GM19463 (cell line): Measurements from ENCODE around the gene RASL10B.
"Not testable (repeated sequence)": the region's sequence is repeated elsewhere in the genome, so short reads cannot be mapped to it uniquely, and the experiment has no call there.

Experiments used
- ATAC-seq: cut with Tn5 transposase; IDR thresholded peaks from one replicate; pipeline ENCODE4 v1.9.1; 2021; ENCODE audit warnings: mild to moderate bottlenecking, moderate library complexity; ENCODE audit not compliant: unreplicated experiment

RASL10B gene, protein sequence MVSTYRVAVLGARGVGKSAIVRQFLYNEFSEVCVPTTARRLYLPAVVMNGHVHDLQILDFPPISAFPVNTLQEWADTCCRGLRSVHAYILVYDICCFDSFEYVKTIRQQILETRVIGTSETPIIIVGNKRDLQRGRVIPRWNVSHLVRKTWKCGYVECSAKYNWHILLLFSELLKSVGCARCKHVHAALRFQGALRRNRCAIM

DNA sequence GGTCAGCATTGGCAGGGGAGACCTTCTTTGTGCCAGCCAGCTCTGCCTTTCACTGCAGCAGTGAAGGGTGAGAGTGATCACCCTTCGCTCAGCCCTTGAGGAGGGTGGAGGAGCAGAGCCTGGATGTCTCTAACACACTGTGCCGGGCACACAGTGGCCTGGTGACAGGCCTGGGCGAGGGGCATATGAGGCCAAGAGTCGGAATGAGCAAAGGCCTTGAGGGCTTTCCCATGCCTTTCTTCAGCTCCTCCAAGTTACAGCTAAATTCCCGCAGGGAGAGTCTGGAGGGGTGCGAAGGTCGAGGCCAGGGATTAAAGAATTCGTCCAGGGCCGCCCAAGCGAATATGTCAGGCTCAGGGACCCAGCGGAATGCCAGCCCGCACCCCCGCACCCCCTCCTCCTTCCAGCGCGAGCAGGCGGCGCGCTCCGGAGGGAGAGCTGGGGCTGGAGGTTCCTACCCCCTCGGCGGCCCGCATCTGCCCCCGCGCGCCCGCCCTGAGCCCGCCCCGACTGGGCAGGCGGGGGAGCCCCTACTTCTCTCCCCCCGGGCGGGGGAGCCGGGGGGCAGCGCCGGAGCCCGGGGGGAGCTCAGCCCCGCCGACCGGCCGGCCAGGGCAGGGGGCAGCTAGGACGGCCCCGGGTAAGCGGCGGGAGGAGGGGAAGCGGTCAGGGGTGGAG, at the start of gene RASL10B:
TSS of gene RASL10B (plus strand) at position 401 of the 678 bp plus-strand sequence. CDS start 3,546 bp downstream, outside the sequence.
- no peak for ATAC-seq

DNA sequence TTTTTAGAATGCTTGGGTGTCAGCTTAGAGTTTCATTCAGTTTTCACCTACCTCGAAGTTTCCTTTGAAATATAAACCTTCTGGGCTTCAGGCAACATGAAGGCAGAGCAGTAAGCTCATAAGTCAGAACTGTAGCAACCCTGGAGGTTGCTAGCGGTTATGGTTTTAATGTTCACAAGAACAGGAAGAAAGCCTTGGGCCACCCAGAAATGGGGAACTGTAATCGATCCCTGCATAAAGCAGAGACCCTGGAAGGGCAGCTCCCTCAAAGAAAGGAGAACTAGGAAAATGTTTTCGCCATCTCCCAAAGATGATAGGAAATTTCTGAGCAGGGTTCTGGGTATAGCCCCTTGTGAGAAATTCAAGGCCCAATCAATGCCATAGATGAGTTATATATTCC, 47.8 kb upstream of the RASL10B start:
- no peak for ATAC-seq

DNA sequence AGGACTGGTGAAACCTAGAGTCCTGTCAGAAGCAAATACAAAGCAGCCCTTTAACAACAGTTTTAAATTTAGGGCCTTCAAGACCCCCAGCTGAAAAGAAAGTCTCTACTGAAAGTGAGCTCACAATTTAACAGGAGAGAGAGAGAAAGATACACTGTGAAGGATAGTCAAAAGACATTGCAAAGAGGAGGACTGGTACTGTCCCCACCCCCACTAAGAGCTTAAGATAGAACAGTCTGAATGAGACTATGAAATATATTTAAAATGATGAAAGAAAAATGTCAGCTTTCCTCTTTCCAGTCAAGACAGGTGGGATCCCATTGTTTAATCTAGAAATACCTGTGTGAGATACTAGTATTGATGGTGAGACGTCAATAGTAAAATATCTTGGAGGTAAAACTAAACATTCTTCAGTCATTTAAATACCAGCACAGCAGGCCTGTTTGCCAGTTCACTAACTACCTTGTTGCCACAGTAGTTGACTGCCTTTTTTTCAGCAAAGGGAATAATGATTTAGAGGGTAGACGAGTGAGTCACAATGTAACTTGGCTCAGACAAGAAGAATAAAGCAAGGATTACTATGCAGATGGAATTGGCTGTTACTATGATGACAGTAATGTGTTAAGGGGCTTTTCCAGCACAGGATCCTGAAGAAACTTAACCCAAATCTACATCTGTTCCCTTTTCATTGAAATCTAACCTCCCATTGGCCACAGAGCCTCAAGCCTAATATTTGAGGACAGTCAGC, 47.2 kb upstream of the RASL10B start:
- no peak for ATAC-seq

DNA sequence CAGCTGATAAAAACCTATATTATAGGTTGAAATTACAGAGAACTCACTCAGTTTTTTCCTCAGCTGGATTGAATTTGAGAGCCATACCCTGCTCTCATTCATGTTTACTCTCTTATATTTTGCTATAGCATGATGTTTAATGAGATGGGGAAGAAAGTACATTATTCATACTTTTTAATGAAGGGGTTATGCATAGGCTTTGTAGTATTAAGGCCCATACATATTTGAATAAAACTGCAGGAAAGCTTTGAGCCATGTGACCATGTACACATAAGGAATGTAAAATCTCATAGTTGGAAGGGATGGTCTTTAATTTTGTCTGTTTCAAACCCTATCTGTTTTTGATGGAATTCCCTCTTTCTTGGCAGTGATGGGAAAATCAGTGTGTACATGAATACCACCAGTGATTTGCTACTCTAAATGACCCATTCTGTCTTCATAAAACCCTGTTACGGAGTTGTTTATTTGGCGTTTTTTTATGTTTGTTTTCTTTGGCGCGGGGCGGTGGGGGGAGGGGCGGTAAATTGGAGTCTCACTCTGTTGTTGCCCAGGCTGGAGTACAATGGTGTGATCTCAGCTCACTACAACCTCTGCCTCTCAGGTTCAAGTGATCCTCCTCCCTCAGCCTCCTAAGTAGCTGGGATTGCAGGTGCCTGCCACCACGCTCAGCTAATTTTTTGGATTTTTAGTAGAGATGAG, 38.8 kb upstream of the RASL10B start:
- ATAC-seq = no peak

DNA sequence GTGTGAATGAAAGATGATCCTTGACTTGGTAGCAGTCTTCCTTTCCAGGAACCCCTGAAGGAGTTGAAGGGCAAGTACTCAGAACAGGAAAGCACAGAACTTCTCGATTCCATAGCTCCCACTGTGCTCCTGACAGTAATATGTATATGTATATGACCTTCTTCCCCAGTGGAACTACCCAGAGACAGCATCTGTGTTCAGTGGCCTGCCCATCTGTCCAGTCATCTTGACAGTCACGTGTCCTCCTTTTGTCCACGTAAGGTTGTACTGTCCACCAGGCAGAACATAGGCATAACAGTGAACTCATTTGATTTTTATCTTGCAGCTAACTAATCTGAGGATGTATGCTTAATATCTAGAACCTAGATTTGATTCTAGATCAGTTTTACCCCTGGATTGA, 37.8 kb upstream of the RASL10B start:
- ATAC-seq = no peak

DNA sequence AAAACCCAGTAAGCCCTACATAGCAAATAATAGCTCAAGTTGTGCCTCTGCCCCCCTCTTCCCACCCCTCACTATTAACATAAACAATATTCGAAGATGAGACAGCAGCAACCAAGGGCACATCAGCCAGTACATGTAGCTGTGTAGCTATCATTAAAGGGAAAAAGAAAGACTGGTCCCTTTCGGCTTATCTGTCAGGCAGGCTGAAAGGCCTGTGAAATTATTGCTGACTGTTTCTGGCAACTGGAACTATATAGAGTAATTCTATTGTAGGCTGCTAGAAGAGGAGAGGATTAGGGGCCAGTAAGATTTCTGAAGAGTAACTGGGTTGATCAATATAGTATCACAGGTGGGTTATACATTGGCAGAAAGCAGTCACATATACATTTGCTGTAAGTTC, 36.5 kb upstream of the RASL10B start:
- ATAC-seq = no peak

DNA sequence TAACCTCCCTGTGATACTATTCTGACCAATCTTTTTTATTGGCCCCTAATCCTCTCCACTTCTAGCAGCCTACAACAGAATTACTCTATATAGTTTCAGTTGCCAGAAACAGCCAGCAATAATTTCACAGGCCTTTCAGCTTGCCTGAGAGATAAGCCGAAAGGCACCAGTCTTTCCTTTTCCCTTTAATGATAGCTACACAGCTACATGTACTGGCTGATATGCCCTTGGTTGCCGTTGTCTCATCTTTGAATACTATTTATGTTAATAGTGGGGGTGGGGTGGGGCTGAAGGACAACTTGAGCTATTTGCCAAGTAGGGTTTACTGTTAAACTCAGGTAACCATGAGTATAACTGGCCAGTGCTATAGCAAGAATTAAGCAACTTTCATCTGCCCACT, 35.8 kb upstream of the RASL10B start:
- no peak for ATAC-seq

DNA sequence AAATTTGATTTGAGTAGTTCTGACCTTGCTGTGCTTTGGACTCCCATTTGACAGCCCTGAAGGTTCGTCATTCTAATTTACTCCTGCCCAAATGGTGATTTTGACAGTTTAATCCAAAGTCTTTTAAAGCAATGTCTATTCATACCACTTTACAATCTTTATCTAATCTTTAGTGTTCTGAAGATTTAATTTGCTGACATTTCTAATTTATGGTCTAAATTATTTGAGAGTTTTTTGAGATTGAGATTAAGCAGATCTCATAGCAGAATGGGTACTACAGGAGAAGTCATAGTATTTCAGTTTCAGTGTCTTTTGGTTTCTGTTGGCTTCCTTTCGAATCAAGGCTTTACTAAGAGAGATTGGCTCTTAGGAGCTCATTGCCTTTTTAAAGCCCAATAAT, 32.6 kb upstream of the RASL10B start:
- no peak for ATAC-seq

DNA sequence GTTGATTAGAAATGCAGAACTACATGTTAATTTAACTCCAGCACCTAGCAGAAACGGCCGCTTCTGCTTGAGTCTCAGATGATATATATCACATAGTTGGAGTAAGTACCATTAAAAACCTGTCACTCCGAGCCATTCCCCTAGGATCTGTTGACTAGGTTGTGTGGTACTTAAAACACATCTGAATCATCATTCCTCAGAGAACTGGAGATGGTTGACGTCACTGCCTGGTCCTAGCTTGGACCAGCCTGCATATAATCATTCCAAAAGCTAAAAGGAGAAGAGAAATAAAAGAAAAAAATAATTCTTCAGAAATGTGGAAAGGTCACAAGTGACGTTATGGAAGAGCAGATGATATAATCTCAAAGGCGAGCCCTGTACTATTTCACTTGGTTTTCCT, 31.3 kb upstream of the RASL10B start:
- ATAC-seq = no peak

DNA sequence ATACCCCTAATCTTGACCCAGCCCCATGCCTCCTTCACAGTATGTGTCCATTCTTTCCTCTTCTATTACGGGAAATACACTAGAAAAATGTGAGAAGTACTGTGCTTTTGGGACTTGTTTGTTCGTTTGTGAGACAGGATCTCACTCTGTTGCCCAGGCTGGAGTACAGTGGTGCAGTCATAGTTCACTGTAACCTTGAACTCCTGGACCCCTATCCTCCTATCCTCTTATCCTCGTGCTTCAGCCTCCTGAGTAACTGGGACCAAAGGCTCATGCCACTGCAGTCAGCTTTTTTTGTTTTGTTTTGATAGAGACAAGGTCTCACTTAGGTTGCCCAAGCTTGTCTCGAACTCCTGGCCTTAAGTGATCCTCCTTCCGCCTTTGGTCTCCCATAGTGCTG, 29.9 kb upstream of the RASL10B start:
- no peak for ATAC-seq

DNA sequence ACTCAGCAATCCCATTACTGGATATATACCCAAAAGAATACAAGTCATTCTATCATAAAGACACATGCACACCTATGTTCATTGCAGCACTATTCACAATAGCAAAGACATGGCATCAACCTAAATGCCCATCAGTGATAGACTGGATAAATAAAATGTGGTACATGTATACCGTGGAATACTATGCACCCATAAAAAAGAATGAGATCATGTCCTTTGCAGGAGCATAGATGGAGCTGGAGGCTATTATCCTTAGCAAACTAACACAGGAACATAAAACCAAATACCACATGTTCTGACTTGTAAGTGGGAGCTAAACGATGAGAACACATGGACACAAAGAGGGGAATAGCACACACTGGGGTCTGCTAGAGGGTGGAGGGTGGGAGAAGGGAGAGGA, 28.1 kb upstream of the RASL10B start:
- ATAC-seq = not testable (repeated sequence)

DNA sequence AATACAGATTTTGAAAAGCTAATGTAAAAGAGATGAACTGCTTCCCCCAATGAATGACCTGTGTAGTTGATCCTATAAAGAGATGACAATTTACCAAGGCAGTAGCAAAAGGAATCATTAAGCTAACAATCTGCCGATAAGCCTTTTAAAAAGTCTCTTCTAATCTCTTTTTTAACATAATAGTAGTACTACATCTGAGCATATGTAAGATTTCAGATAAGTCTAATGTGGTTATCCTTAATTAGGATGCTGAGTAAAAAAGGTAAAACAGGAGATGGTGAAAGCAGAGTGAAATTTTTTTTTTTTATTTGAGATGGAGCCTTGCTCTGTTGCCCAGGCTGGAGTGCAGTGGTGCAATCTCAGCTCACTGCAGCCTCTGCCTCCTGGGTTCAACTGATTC, 26.2 kb upstream of the RASL10B start:
- no peak for ATAC-seq

DNA sequence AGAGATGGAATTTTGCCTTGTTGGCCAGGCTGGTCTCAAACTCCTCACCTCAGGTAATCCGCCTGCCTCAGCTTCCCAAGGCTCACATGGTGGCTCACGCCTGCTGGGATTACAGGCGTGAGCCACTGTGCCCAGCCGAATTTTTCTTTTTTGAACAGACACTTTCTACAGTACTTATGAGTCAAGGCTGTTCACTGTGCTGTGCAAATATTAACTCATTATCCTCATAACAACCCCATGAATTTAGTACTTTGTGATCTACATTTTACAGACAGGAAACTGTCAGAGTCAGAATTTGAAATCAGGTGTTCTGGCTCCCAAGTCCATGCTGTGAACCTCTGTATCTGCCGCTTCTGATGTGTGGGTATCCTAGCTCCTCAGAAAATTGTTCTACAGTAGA, 25.7 kb upstream of the RASL10B start:
- ATAC-seq = no peak

DNA sequence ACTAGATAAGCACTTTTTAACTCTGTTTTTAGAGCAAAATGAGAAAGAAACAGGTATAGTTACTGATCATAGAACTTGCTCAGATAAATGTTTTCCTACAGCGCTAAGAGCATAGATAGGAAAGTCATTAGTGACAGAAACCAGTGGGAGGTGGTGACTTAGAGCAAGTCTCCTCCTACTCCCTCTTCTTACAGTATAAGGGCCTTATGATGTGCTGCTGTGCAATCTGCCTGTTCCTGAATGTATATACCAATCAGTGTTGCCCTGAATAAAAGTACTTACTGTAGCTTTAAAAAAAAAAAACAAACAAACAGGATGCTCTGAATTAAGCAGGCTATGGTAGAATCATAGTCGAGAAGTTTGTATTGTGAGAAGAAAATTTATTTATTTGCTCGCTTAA, 23.3 kb upstream of the RASL10B start:
- no peak for ATAC-seq

DNA sequence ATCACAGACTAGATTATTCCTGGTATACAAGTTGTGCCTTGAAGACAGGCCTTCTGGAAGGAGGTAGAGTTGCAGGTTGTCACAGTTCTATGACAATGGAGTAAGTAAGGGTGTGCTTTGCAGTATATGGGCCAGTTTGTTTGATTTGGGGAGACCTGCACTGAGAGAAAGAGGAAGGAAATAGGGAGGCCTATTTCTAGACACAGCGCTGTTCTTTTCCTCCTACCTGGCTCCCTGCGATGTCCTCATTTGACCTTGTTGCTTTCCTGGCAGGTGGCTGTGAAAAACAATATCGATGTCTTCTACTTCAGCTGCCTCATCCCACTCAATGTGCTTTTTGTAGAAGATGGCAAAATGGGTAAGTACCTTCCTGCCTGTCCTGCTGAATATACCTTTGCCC, 22.5 kb upstream of the RASL10B start:
- ATAC-seq = no peak

DNA sequence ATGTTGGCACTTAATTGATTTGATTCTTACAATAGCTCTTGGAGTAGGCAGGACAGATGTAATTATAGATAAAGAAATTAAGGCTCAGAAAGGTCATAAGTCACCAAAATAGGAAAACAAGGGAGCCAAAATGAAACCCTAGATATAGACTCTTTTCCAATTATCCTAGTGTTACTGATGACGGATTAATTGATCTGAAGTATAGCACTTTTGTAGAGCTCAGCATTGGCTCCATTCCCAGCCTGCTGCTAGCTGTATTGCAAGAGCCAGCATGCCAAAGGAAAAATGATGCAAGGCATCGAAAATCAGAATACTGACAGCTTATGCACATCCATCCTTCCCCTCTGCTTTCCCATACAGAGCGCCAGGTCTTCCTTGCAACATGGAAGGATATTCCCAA, 21.6 kb upstream of the RASL10B start:
- no peak for ATAC-seq

DNA sequence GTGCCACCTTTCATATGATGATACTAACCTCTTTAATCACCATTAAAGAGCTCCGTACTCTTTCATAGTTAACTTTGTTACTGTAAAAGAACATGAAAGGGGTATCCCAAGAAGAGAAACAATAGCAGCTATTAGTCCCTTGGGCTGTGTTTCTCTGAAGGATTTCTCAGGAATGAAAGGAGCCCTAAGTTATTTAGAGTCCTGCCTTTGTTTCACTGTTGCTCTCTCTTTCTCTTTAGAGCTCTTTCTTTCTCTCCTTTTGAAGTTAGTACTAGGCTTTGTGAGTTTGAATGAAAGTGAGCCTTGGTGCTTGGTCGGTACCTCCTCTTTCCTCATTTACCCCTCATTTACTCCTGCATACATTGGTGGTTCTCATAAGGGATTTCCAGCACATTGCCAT, 20.5 kb upstream of the RASL10B start:
- no peak for ATAC-seq

DNA sequence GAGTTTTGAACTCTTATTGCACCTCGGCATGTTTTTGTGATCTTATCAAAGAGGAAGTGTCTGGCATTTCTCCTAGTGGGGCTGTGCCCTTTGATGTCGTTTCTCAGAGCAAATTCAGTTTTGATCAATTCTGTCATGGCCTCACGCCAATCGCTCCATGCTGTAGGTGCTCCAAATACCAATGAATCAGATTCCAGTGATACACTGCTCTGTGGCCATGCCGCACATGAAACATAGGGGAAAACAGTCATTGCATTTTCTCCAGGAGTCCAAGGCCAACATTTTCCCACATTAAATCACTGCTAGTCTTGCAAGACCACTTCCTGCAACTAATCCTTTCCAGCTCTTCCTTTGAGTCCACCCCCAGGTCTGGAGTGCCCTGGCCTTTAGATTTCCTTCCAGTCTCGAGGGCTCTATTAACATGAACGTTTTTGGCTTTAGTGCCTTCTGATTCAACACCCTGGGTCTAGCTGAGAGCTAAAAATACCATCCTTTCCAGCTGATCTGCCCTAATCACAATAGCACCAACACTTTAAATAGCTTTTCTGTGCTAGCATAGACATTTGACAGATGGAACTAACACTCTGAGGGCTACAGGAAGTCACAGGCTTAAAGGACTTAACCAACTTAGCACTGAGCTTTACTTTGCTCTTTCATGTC, 18.2 kb upstream of the RASL10B start:
- no peak for ATAC-seq

DNA sequence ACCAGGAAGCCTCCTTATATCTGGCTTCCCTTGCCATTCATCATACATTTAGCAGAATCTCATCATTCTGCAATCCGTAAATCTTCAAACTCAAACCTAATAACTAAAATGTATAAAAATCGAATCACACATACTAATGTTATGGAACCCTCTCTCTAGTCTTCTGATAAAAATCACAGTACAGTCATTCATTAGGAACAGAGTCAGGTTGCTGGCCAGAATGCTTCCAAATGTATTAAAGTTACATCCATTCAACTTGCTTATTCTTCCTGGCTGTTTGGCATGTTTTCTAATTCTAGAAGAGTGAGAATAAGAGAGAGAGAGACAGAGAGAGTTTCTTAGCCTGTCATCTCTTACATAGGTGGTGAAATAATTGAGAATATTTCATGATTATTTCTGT, 16.5 kb upstream of the RASL10B start:
- ATAC-seq = no peak

DNA sequence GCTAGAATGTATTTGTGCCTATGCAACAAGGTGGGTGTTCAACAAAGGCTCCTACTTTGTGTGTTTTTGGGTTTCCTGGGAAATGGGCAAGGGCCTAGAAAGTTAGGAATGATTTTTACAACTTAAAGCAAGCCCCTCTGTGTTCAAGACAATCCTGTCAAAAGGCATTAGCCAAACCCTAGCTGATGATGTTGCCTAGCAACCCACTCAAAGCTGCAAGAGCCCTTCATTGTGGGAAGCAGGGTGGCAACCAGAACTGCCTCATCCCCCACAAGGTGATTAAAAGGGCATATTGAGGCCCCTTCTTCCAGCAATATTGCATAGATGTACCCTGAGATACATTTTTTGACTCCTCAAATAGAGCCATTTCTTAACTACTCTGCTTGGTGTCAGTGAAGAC, 16.0 kb upstream of the RASL10B start:
- no peak for ATAC-seq

DNA sequence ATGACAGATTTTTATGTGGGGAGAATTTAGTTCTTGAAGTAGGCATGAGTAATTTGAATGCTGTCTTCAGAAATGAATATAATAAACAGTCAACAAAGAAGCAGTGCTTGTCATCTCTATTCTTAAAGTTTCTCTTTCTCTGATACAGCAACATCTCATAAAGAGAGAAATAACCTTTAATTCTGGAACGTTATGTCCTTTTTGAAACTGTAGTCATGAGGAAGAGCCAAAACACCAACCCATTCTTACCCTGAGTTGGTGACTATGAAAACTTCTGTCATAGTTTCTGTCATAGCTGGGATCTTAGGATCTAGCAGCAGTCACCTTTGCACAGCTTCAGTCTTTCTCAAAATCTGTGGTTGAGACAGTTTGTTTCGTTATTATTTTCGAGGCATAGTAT, 15.3 kb upstream of the RASL10B start:
- no peak for ATAC-seq
